NCI-H748 treated with DMSO at 0.1 percent for 48 hours (cell line): Measurements from ENCODE around the gene RYR2.

ENCODE experiments used
- DNase-seq: peaks from one replicate; lab custom pipeline; 2025; lab: John Stamatoyannopoulos, UW

Gene RYR2

GRCh38 chr1:237737938-237738610, 696.1 kb downstream of the RYR2 start:
- no peak for DNase-seq

- no peak for DNase-seq
Observed at GRCh38 chr1:237740846-237741245, 698.9 kb downstream of the RYR2 start.

GRCh38 chr1:237745545-237745944, 703.6 kb downstream of the RYR2 start:
- no peak for DNase-seq

DNA sequence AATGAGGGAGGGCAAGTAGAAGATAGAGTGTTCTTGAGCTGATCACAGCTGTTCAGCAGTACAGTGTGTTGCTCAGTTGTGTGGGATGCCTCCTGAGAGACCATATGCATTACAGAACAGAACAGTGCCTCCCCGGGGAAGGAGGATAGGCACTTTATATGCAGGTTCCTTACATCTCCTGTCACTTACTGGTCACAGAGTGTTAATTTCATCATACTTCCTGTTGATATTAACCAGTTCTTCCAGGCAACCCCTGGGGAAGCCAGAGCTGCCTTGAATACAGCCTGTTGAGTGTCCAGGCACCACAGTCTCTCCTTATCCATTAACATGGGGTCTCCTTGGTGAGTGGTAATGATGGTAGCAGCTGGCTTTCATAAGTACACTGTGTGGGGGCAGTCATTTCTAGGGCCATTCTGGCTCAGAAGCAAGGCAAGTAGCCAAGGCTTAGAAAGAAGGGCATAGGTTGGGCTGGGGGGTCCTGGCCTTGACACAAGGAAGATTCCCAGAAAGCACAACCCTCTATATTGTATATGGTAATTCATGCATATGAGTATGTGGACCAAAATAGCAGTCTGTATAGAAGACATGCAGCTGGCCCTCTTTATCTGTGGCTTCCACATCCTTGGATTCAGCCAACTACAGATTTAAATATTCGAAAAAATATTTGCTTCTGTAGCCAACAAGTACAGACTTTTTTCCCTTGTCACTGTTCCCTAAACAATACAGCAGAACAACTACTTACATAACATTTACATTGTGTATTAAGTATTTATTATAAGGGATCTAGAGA, 706.4 kb downstream of the RYR2 start:
- DNase-seq = no peak

DNA sequence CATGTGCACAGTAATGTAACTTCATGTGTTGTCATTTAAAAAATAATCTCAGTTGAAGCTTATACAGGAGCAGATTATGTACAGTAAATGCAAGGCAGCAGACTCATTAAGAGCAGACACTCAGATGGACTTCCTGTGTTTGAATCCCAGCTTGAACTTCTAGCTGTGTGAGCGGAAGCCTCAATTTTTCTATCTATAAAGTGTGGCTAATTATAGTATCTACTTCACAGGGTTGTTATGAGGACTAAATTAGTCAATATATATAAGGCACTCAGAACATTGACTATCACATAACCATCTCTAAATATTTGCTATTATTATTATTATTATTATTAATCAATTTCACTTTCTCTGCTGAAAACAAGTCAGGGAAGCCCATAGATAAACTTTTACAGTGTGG, 707.1 kb downstream of the RYR2 start:
- DNase-seq = no peak

DNA sequence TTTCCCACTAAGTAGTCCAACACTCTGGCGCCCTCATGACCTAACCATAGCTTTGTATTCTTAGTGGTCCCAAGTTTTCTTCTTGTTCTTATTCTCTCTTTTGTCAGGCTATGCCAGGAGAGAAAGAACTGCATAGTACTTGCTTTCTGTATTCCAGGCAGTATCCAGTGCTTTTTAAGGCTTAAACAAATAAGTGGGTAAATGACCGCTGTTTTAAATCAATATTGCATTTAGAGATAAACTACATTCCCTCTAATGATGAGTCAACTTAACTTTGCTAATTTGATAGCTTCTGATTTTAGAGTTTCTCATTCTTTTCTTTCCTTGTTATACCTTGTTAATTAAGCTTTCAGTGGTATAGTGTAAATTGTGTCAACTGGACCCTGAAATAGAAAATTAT, 709.1 kb downstream of the RYR2 start:
- no peak for DNase-seq

- DNase-seq = no peak
Observed at GRCh38 chr1:237754627-237755026, 712.6 kb downstream of the RYR2 start.

- DNase-seq = no peak
Observed at GRCh38 chr1:237756304-237756967, 714.5 kb downstream of the RYR2 start.

DNA sequence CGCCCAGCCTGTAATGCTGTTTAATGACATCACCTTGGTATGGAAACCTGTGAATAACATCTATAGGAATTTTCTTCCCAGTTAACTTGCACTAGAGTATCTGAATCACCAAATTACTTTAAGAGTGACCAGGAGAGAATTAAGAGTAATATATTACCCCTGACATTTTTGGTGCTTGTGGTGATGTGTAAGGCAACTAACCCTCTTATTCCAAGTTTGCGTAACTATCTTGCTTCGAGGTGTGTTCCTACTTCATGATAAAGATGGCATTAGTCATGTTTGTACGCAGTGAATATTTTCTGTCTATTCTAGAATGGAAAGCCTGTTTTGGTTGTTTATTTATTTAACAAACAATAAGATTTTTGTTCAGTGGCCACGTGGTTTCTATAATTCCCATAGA, 717.4 kb downstream of the RYR2 start:
- DNase-seq = no peak

- no peak for DNase-seq
Observed at GRCh38 chr1:237760951-237761350, 719.0 kb downstream of the RYR2 start.

GRCh38 chr1:237763137-237763536, 721.2 kb downstream of the RYR2 start:
- no peak for DNase-seq

- DNase-seq = no peak
Observed at GRCh38 chr1:237763751-237764150, 721.8 kb downstream of the RYR2 start.

DNA sequence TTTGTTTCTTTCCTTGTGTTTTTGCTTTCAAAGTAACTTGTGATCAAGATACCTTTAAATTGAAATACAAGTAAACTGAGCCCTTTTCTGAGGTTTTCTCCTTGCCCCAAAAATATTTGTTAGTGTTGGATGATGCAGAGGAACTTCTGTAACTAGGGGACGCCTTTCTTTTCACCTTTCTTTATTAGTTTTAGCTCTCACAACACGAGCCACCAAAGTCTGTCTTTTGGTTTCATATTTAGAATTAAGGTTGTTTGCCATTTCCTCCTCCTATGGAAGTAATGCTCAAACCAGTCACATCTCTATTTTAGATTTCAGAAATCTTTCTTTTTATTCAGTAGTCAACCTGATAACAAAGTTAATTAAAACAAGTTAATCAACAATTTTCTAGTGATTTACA, 727.9 kb downstream of the RYR2 start:
- no peak for DNase-seq

GRCh38 chr1:237772009-237772408, 730.0 kb downstream of the RYR2 start:
- no peak for DNase-seq

- no peak for DNase-seq
Observed at GRCh38 chr1:237774246-237774645, 732.3 kb downstream of the RYR2 start.

DNA sequence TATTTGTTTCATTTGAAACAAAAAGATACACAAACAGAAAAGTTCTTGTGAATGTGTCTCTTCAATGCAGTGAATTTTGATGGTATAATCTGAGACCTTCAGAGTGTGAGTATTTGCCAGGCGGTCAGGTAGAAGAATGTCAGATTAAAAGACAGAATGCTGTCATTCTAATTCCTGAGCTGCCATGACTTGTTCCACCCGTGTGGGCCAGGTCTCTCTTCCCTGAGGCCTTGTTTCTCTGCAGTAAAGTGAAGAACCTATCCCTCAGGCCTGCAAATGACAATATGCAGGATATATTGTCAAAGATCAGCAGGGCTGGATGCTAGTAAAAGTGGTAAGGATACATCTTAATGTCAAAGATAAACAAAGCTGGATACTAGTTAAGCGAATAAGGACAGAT, 737.4 kb downstream of the RYR2 start:
- no peak for DNase-seq

GRCh38 chr1:237786066-237786719, 744.2 kb downstream of the RYR2 start:
- DNase-seq = no peak

DNA sequence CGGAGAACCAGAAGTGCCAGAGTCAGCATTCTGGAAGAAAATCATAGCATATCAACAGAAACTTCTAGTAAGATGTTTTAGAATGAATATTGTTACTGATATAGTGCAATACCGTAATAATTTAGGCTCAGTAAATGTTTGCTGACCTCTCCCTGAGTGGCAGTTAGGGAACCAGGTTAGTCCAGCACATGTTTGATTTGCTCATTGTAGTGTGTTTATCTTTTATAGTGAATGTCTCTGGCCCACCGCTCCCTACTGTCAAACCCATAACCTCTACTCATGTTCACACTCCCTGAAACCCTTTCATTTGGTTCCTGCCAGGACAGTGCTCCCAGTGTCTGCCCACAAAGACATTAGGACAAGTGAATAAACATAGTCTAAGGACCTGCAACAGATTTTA, 746.1 kb downstream of the RYR2 start:
- no peak for DNase-seq

DNA sequence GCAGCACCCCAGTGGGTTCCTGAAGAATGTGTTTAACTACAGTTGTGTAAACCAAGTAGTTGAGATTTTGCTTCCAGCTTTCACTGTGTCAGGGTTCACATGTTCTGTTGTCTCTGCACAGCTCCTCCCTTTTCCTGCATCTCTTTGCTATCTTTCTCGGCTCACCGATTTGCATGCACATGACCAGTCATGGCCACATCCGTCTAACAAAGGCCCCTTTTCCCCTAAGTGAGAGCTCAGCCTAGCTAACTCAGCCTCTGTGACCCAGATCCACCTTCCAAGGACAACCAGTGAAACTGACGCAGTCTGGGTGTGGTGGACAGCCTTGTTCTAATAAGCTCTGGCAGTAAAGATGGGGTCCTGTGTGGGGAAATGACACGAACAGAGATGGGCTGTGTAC, 747.6 kb downstream of the RYR2 start:
- no peak for DNase-seq

DNA sequence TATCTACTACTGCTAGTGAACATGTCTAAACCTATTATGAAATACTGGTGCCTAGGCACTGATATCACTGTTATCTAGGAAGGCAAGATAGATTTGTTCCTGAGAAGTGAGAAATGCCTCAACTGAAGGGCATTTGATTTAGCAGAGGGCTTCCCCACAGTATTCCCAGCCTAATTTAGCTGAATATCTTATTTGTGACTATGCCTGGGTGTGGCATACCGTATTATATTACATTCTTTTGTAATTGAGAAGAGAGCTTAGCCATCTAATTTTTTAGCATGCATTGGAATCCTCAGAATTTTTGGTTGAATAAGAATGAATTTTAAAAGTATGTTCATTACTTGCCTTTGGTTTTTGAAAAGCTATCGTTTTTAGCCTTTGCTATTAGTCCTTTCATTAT, 749.6 kb downstream of the RYR2 start:
- no peak for DNase-seq

GRCh38 chr1:237792149-237792548, 750.2 kb downstream of the RYR2 start:
- DNase-seq = no peak

DNA sequence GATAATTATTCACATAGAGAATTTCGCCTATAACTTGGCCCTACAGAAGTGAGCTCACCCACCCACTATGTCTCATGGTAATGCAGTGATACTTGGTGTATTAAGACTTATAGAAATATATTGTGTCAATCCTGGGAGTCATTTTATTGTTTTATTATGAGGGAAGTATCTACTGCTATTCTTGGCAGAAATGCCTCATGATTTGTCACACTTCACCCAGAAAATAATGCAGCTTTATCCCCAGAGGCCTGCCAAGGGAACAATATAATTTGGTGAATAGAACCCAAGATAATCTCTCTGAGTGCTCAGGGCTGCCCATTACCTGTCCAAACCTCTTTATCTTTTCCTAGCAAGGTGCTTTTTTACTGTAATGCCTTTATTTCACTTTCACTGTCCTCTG, 750.7 kb downstream of the RYR2 start:
- DNase-seq = no peak

DNA sequence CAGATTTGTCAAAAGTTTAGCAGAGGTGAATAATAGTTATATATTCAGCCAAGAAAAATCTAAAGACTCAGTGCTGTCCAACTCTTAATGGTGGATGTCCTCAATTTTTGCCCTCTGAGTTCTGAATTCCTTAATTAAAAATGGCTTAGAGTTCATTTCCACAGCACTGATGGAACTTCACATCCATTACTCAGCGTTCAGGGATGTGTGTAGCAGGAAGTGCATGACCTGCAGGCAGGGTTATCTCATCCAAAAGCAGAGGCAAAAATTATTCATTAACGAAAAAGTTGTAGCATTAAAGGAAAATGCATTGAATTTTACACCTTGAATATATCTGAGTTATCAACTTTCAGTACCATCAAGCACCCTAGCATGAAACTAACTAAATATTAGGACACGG, 752.1 kb downstream of the RYR2 start:
- no peak for DNase-seq
